Neural cell (in vitro differentiated cells): ENCODE measurements around the gene SH3BP5L.

Experiments
- POLR2AphosphoS5 ChIP-seq: IDR thresholded peaks from 2 replicates; pipeline ENCODE4 v1.6.1; 2012
- RAD21 ChIP-seq: fragments of 450-650 bp; conservative IDR thresholded peaks from 2 replicates; pipeline ENCODE4 v1.6.1; 2014; ENCODE audit warnings: antibody characterized with exemption, mild to moderate bottlenecking, moderate library complexity
- TF ChIP-seq, protein P1 (sequence below): fragments of 450-650 bp; IDR thresholded peaks from 2 replicates; pipeline ENCODE4 v1.5.1; 2014; ENCODE audit warnings: antibody characterized with exemption, mild to moderate bottlenecking, moderate library complexity; ENCODE audit not compliant: poor library complexity, severe bottlenecking

DNA sequence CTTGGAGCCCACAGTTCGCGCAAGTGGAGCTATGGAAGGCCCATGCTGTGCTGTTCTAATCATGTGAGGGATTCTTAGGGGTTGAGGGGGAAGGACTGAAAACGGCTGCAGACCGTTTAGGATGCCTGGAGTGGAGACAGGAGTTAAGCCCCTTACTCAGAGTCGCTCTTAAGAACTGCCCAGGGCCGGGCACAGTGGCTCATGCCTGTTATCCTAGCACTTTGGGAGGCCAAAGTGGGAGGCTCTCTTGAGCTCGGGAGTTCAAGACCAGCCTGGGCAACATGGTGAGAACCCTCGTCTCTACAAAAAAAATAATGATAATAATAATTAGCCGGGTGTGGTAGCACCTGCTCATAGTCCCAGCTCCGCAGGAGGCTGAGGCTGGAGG, 13.4 kb upstream of the SH3BP5L start:
- TF ChIP-seq, protein P1, sequence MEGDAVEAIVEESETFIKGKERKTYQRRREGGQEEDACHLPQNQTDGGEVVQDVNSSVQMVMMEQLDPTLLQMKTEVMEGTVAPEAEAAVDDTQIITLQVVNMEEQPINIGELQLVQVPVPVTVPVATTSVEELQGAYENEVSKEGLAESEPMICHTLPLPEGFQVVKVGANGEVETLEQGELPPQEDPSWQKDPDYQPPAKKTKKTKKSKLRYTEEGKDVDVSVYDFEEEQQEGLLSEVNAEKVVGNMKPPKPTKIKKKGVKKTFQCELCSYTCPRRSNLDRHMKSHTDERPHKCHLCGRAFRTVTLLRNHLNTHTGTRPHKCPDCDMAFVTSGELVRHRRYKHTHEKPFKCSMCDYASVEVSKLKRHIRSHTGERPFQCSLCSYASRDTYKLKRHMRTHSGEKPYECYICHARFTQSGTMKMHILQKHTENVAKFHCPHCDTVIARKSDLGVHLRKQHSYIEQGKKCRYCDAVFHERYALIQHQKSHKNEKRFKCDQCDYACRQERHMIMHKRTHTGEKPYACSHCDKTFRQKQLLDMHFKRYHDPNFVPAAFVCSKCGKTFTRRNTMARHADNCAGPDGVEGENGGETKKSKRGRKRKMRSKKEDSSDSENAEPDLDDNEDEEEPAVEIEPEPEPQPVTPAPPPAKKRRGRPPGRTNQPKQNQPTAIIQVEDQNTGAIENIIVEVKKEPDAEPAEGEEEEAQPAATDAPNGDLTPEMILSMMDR, result no peak
- TF ChIP-seq POLR2AphosphoS5 (no peak), RAD21 (no peak)
